ENCODE measurements around the gene PAQR8. TPM values are rescaled to one million over a fixed set of nuclear protein-coding genes. Genes with fewer than 3 reads are reported as not detected.

The PAQR8 gene
- total and polyA plus RNA-seq, 2 of the 4 experiments (the other 2 are of a cell fraction), result 1.4 to 1.6 TPM

DNA sequence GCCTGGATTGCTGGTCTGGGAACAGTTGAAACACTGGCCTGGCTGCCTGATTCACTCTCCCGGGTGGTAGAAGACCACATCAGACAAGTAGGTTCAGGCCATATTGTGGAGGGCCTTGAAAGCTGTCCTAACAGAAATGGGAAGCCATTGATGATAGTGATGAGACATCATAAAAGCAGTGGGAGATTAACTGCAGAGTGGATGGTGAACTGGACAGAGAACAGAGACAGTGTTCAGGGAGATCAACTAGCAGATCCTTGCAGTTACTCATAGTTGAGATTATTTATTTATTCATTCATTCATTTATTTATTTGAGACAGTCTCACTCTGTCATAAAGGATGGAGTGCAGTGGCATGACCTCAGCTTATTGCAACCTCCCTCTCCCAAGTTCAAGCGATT lies 47.2 kb upstream of the PAQR8 start:
- no peak overlapping the region for H2BK5ac ChIP-seq (ENCODE audit: low read depth, low read length, poor library complexity, severe bottlenecking)
- H4K91ac ChIP-seq (ENCODE audit: insufficient read depth, low read depth, low read length), result no peak overlapping the region
- H3K18ac ChIP-seq (ENCODE audit: low read depth, low read length), result no peak overlapping the region
- BruUV-seq (replicated peaks), result no TSS peak
- H3K9me3 ChIP-seq (ENCODE audit: control insufficient read depth, insufficient read depth, low read length), result no peaks in the 10 kb centered on the region
- intact Hi-C loops (cut with micrococcal nuclease) (no loop called here), dilution Hi-C loops (cut with HindIII; ENCODE audit: low sequenced_read_pairs, unreplicated experiment) (no loop called here), in situ Hi-C loops (cut with MboI; ENCODE audit: low sequenced_read_pairs) (no loop called here)
- no peak overlapping the region for H2AK9ac ChIP-seq (replicated peaks; ENCODE audit: low read depth, low read length, poor library complexity)
- H2BK120ac ChIP-seq (ENCODE audit: low read depth, low read length), result no peak overlapping the region
- H4K8ac ChIP-seq (ENCODE audit: low read depth in 2 of 2, low read length in 2 of 2), result no peak overlapping the region
- ATAC-seq (ENCODE audit: low read depth) (peak; percentile 40), DNase-seq (peak; percentile 3)
- no peaks in the 10 kb centered on the region for H3K36me3 ChIP-seq (ENCODE audit: control insufficient read depth, insufficient read depth, low read length)
- TF ChIP-seq SMC3 (IDR thresholded peaks at IDR 0.05; ENCODE audit: low read depth, low read length) (no peak), MAFK (IDR thresholded peaks at IDR 0.05; ENCODE audit: low read depth, low read length) (no peak), POLR2A (IDR thresholded peaks at IDR 0.05; ENCODE audit: low read depth, low read length) (no peak), RAD21 (IDR thresholded peaks at IDR 0.05; ENCODE audit: low read length) (no peak), FOS (IDR thresholded peaks at IDR 0.05; ENCODE audit: low read depth, low read length) (no peak), USF2 (IDR thresholded peaks at IDR 0.05; ENCODE audit: low read depth, low read length) (no peak), RCOR1 (IDR thresholded peaks at IDR 0.05; ENCODE audit: insufficient replicate concordance, low read length) (no peak), RFX5 (IDR thresholded peaks at IDR 0.05; ENCODE audit: low read depth, low read length) (no peak), BHLHE40 (IDR thresholded peaks at IDR 0.05; ENCODE audit: low read depth, low read length) (no peak), MXI1 (IDR thresholded peaks at IDR 0.05; ENCODE audit: borderline replicate concordance, low read depth, low read length) (no peak), CEBPB (IDR thresholded peaks at IDR 0.05; ENCODE audit: low read depth, low read length) (no peak), NFE2L2 (IDR thresholded peaks at IDR 0.05; ENCODE audit: low read depth, low read length) (no peak), MAZ (IDR thresholded peaks at IDR 0.05; ENCODE audit: borderline replicate concordance, low read depth, low read length) (no peak), CHD1 (IDR thresholded peaks at IDR 0.05; ENCODE audit: low read depth, low read length) (no peak)
- TF ChIP-seq, protein P1, sequence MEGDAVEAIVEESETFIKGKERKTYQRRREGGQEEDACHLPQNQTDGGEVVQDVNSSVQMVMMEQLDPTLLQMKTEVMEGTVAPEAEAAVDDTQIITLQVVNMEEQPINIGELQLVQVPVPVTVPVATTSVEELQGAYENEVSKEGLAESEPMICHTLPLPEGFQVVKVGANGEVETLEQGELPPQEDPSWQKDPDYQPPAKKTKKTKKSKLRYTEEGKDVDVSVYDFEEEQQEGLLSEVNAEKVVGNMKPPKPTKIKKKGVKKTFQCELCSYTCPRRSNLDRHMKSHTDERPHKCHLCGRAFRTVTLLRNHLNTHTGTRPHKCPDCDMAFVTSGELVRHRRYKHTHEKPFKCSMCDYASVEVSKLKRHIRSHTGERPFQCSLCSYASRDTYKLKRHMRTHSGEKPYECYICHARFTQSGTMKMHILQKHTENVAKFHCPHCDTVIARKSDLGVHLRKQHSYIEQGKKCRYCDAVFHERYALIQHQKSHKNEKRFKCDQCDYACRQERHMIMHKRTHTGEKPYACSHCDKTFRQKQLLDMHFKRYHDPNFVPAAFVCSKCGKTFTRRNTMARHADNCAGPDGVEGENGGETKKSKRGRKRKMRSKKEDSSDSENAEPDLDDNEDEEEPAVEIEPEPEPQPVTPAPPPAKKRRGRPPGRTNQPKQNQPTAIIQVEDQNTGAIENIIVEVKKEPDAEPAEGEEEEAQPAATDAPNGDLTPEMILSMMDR (conservative IDR thresholded peaks at IDR 0.05; ENCODE audit: low read depth, low read length), result no peak
- TF ChIP-seq, protein P2, sequence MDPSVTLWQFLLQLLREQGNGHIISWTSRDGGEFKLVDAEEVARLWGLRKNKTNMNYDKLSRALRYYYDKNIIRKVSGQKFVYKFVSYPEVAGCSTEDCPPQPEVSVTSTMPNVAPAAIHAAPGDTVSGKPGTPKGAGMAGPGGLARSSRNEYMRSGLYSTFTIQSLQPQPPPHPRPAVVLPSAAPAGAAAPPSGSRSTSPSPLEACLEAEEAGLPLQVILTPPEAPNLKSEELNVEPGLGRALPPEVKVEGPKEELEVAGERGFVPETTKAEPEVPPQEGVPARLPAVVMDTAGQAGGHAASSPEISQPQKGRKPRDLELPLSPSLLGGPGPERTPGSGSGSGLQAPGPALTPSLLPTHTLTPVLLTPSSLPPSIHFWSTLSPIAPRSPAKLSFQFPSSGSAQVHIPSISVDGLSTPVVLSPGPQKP (IDR thresholded peaks at IDR 0.05; ENCODE audit: borderline replicate concordance, low read depth, low read length), result no peak
- H3K4me3 ChIP-seq (ENCODE audit: insufficient read depth, low read depth, low read length), result no peak overlapping the region
- H3K4me2 ChIP-seq (ENCODE audit: low read depth, low read length), result no peak overlapping the region
- H3K4me1 ChIP-seq (ENCODE audit: control insufficient read depth, insufficient read depth, low read length), result peaks cover 2% of the 10 kb centered on the region
- H3K4ac ChIP-seq (ENCODE audit: low read depth, low read length), result no peak overlapping the region
- H3K27me3 ChIP-seq (ENCODE audit: control insufficient read depth, insufficient read depth, low read length), result no peaks in the 10 kb centered on the region; the same call in 1 of the 2 replicates
- ChIA-PET POLR2A (ENCODE audit: unreplicated experiment) (no interaction called here), CTCF (no interaction called here)
- H3K23ac ChIP-seq (ENCODE audit: low read depth, low read length), result no peak overlapping the region
- no peak overlapping the region for H4K5ac ChIP-seq (ENCODE audit: low read depth, low read length)
- no peaks in the 10 kb centered on the region for H3K79me1 ChIP-seq (ENCODE audit: low read depth in 1 of 2, low read length in 2 of 2)
- no peak overlapping the region for H2AK5ac ChIP-seq (ENCODE audit: low read depth, low read length)
- H2AFZ ChIP-seq (replicated peaks; ENCODE audit: low read length, poor library complexity), result no peak overlapping the region
- H3K56ac ChIP-seq (ENCODE audit: extremely low read depth, insufficient read depth, low read length), result no peak overlapping the region
- H4K20me1 ChIP-seq (ENCODE audit: insufficient read depth, low read length), result no peaks in the 10 kb centered on the region
- H3K14ac ChIP-seq (replicated peaks; ENCODE audit: low read depth, low read length), result no peak overlapping the region
- 80% methylated on average over 1 of the region's 2 CpGs; no CpG with 5 or more reads in 1 of the 2 experiments for WGBS, 2 experiments (ENCODE audit: extremely low coverage in 2 of 2, insufficient read length in 1 of 2)
- no peak overlapping the region for H3K9ac ChIP-seq (ENCODE audit: low read depth, low read length)
- no peak overlapping the region for H3K27ac ChIP-seq (ENCODE audit: insufficient read depth, low read length)
- no peaks in the 10 kb centered on the region for H3K9me1 ChIP-seq (ENCODE audit: insufficient read depth, low read length)
- H2BK15ac ChIP-seq (ENCODE audit: low read depth, low read length), result no peak overlapping the region
- no peak overlapping the region for H2BK20ac ChIP-seq (ENCODE audit: low read depth, low read length)
